Parathyroid adenoma (tissue), 2 donors: ENCODE results near the gene SLC6A20.
A peak's percentile ranks its signal among the peaks of the same experiment; 100 is the strongest.

Experiments
- H2AFZ ChIP-seq: fragments of 300-600 bp; sonication (generic); one replicate; pipeline ENCODE4 v1.7.0; 2017; ENCODE audit warnings: antibody characterized with exemption, mild to moderate bottlenecking
- H3K27ac ChIP-seq: fragments of 300-600 bp; sonication (generic); one replicate; pipeline ENCODE4 v1.7.0; 2017
- H3K27me3 ChIP-seq: fragments of 300-600 bp; sonication (generic); one replicate; pipeline ENCODE4 v1.7.0; 2017; ENCODE audit warnings: low read length; ENCODE audit not compliant: control insufficient read depth, insufficient read depth
- H3K36me3 ChIP-seq: fragments of 300-600 bp; sonication (generic); one replicate; pipeline ENCODE4 v1.7.0; 2017; ENCODE audit warnings: low read length; ENCODE audit not compliant: control insufficient read depth, insufficient read depth
- H3K4me1 ChIP-seq: fragments of 300-600 bp; sonication (generic); one replicate; pipeline ENCODE4 v1.7.0; 2017; ENCODE audit warnings: control low read depth
- H3K4me2 ChIP-seq: fragments of 300-600 bp; sonication (generic); one replicate; pipeline ENCODE4 v1.7.0; 2017; ENCODE audit warnings: low read length
- H3K4me3 ChIP-seq: fragments of 300-600 bp; sonication (generic); one replicate; pipeline ENCODE4 v1.7.0; 2017; ENCODE audit warnings: low read depth, low read length
- H3K79me2 ChIP-seq: fragments of 300-600 bp; sonication (generic); one replicate; pipeline ENCODE4 v1.7.0; 2017; ENCODE audit warnings: control low read depth
- H3K9ac ChIP-seq: fragments of 300-600 bp; sonication (generic); one replicate; pipeline ENCODE4 v1.7.0; 2017; ENCODE audit warnings: mild to moderate bottlenecking
- H3K9me3 ChIP-seq: fragments of 300-600 bp; sonication (generic); one replicate; pipeline ENCODE4 v1.7.0; 2017; ENCODE audit warnings: low read length; ENCODE audit not compliant: control insufficient read depth
- TF ChIP-seq, protein P1 (sequence below): fragments of 300-600 bp; sonication (generic); IDR thresholded peaks from one replicate; pipeline ENCODE4 v1.7.0; 2017; ENCODE audit warnings: antibody characterized with exemption, mild to moderate bottlenecking
- donor health status: primary hyperparathyroidism.

SLC6A20 gene

DNA sequence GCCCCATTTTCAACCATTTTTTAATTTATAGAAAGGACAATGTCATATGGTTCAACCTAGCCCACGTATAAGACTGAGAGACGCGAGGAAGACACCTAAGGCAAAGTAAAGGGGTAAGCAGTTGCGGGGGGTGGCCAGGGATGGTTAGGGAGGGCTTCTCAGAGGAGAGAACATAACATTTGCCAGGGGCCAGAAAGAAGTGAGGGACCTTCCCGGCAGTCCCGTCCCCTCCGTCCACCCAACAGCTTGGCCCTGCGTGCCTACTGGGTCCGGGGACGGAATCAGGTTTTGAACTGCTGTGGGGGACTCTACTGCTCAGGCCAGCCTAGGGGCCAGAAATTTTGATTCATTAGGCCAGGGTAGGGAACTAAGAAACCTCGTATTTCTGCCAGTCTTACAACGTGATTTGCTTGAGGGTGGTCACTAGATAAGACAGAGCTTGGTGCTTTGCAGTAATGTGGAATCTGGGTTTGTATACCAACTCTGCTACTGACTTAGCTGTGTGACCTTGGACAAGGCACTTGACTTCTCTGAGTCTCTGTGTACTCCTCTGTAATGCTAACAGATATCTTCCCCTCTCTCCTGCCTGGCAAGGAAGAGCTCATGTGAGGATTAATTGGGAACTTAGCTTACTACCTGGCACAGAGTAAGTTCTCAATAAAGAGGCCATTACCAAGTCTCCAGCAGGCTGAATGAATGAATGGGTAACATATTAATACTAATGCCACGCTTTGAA is 734 bp upstream of the SLC6A20 start:
- TF ChIP-seq, protein P1, sequence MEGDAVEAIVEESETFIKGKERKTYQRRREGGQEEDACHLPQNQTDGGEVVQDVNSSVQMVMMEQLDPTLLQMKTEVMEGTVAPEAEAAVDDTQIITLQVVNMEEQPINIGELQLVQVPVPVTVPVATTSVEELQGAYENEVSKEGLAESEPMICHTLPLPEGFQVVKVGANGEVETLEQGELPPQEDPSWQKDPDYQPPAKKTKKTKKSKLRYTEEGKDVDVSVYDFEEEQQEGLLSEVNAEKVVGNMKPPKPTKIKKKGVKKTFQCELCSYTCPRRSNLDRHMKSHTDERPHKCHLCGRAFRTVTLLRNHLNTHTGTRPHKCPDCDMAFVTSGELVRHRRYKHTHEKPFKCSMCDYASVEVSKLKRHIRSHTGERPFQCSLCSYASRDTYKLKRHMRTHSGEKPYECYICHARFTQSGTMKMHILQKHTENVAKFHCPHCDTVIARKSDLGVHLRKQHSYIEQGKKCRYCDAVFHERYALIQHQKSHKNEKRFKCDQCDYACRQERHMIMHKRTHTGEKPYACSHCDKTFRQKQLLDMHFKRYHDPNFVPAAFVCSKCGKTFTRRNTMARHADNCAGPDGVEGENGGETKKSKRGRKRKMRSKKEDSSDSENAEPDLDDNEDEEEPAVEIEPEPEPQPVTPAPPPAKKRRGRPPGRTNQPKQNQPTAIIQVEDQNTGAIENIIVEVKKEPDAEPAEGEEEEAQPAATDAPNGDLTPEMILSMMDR: no peak
- no peak overlapping the region for H3K9ac ChIP-seq
- no peaks in the 10 kb centered on the region for H3K36me3 ChIP-seq
- H3K79me2 ChIP-seq: no peaks in the 10 kb centered on the region
- H3K27ac ChIP-seq: no peak overlapping the region
- peak overlapping the region; percentile 75 for H3K4me2 ChIP-seq
- no peaks in the 10 kb centered on the region for H3K9me3 ChIP-seq
- no peak overlapping the region for H3K4me3 ChIP-seq
- H3K27me3 ChIP-seq: no peaks in the 10 kb centered on the region
- H3K4me1 ChIP-seq: no peaks in the 10 kb centered on the region
- H2AFZ ChIP-seq: peak overlapping the region; percentile 66

DNA sequence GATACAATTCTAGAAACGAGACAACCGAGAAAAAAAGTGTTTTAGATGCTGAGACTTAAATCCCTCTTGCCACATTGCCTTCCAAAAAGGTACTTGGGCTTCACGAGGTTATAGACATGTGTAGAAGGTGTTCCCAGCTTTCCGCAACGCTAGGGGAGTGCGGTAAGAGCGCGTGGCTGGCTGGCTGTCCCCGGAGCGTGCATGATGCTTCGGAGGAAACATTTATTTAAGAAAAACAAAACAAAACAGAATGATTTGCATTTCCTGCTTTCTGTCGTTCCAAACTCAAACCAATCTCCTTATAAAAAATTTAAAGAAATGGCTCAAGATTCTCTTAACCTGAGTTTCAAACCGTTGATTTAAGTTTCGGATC is 841 bp downstream of the SLC6A20 start:
- Histone ChIP-seq H3K9me3 (no peaks in the 10 kb centered on the region), H3K79me2 (no peaks in the 10 kb centered on the region), H3K27me3 (no peaks in the 10 kb centered on the region), H3K4me2 (no peak overlapping the region), H3K4me3 (no peak overlapping the region), H3K4me1 (no peaks in the 10 kb centered on the region), H3K9ac (no peak overlapping the region), H3K27ac (no peak overlapping the region), H3K36me3 (no peaks in the 10 kb centered on the region), H2AFZ (no peak overlapping the region)
- TF ChIP-seq, protein P1: no peak

GRCh38 chr3:45794660-45795059 is 1.7 kb downstream of the SLC6A20 start:
- H3K79me2 ChIP-seq: no peaks in the 10 kb centered on the region
- H3K4me1 ChIP-seq: no peaks in the 10 kb centered on the region
- no peak overlapping the region for H3K9ac ChIP-seq
- no peaks in the 10 kb centered on the region for H3K36me3 ChIP-seq
- H3K4me3 ChIP-seq: no peak overlapping the region
- H2AFZ ChIP-seq: no peak overlapping the region
- no peaks in the 10 kb centered on the region for H3K27me3 ChIP-seq
- peaks cover under 1% of the 10 kb centered on the region for H3K9me3 ChIP-seq
- H3K4me2 ChIP-seq: no peak overlapping the region
- H3K27ac ChIP-seq: no peak overlapping the region
- TF ChIP-seq, protein P1: no peak

DNA sequence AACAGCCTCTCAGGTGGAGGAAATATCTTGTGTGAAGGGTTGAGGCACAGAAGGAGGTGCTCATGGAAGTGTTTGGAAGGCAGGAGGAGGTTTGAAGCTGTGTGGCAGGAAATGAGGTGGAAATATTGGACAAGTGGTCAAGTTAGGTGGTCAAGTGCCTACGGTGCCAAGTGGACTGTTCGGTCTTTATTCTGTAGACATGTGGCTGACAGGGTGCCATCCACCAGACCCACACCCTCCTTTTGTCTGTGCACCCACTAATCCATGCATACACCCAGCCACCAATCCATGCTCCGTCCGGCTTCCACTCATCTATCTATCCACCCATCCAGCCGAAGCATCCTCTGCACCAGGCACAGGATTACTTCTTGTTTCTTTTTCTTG is 2.2 kb downstream of the SLC6A20 start:
- Histone ChIP-seq H3K27me3 (no peaks in the 10 kb centered on the region), H3K4me2 (no peak overlapping the region)

More for the DNA sequence above, 2.2 kb downstream of the SLC6A20 start:
- H3K4me1 ChIP-seq: no peaks in the 10 kb centered on the region
- H2AFZ ChIP-seq: no peak overlapping the region
- peaks cover 6% of the 10 kb centered on the region for H3K9me3 ChIP-seq
- H3K27ac ChIP-seq: no peak overlapping the region
- TF ChIP-seq, protein P1: no peak
- no peak overlapping the region for H3K9ac ChIP-seq
- no peaks in the 10 kb centered on the region for H3K79me2 ChIP-seq
- H3K4me3 ChIP-seq: no peak overlapping the region
- no peaks in the 10 kb centered on the region for H3K36me3 ChIP-seq
